ENCODE measurements around the gene RDM1. TPM values are rescaled to one million over a fixed set of nuclear protein-coding genes. Genes with fewer than 3 reads are reported as not detected.

RDM1 gene
- total and polyA plus RNA-seq, 12 donors, result 0.48 to 1.1 TPM; not detected in 10

DNA sequence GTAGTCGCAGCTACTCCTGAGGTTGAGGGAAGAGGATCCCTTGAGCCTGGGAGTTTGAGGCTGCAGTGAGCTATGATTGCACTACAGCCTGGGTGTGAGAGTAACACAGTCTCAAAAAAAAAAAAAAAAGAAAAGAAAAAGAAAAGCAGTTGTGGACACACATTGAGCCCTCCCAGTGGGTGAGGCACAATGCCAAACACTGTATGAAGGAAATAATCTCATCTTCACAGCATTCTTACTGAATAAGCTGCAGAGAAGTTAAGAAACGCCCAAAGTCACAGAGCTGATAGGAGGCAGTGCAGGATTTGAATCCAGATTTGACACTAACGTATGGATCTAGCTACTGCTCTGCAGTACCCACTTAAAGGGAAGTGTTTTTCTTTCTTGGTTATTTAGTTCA is 18.8 kb upstream of the RDM1 start:
- H3K36me3 ChIP-seq (replicated peaks in 1 of 2), result no peaks in the 10 kb centered on the region
- intact Hi-C loops (cut with DNase I), result loop anchor here in 1 of 2 donors (10.0 kb wide), 1 partner anchor 95 kb away; no protein-coding TSS in a partner anchor
- H3K27ac ChIP-seq, result no peak overlapping the region
- DNase-seq, result no peak
- no peak overlapping the region for H3K4me3 ChIP-seq
- WGBS, 4 donors, result 78 to 86% (median 81%) methylated on average over 3 of the region's 3 CpGs
- no peaks in the 10 kb centered on the region for H3K27me3 ChIP-seq
- TF ChIP-seq POLR2A (IDR thresholded peaks at IDR 0.05), result no peak
- TF ChIP-seq, protein P1, sequence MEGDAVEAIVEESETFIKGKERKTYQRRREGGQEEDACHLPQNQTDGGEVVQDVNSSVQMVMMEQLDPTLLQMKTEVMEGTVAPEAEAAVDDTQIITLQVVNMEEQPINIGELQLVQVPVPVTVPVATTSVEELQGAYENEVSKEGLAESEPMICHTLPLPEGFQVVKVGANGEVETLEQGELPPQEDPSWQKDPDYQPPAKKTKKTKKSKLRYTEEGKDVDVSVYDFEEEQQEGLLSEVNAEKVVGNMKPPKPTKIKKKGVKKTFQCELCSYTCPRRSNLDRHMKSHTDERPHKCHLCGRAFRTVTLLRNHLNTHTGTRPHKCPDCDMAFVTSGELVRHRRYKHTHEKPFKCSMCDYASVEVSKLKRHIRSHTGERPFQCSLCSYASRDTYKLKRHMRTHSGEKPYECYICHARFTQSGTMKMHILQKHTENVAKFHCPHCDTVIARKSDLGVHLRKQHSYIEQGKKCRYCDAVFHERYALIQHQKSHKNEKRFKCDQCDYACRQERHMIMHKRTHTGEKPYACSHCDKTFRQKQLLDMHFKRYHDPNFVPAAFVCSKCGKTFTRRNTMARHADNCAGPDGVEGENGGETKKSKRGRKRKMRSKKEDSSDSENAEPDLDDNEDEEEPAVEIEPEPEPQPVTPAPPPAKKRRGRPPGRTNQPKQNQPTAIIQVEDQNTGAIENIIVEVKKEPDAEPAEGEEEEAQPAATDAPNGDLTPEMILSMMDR (IDR thresholded peaks at IDR 0.05), result no peak
- H3K9me3 ChIP-seq (replicated peaks in 1 of 3), result no peaks in the 10 kb centered on the region
- H3K4me1 ChIP-seq (replicated peaks in 1 of 2), result no peaks in the 10 kb centered on the region

DNA sequence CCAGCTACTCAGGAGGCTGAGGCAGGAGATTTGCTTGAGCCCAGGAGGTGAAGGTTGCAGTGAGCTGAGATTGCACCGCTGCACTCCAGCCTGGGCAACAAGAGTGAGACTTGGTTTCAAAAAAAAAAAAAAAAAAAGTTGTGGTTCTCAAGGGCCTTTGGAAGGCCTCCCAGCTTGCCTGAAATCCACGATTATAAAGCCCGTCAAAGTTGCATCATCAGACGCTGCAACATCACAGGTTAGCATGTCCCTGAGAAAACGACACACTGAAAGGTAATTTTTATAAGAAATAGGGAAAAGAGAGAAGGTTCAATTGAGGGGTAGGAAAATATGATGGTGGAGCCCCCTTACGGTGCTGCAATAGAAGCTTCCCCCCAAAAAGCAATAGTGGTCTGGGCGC is 17.5 kb upstream of the RDM1 start:
- Histone ChIP-seq H3K27me3 (no peaks in the 10 kb centered on the region), H3K9me3 (replicated peaks in 1 of 3) (no peaks in the 10 kb centered on the region), H3K4me3 (no peak overlapping the region), H3K27ac (no peak overlapping the region), H3K36me3 (replicated peaks in 1 of 2) (no peaks in the 10 kb centered on the region), H3K4me1 (replicated peaks in 1 of 2) (no peaks in the 10 kb centered on the region)
- intact Hi-C loops (cut with DNase I), result loop anchor here in 1 of 2 donors (10.0 kb wide), 1 partner anchor 93 kb away; no protein-coding TSS in a partner anchor
- no peak for TF ChIP-seq POLR2A (IDR thresholded peaks at IDR 0.05)
- TF ChIP-seq, protein P1 (IDR thresholded peaks at IDR 0.05), result no peak
- WGBS, 4 donors, result 73 to 85% (median 76%) methylated on average over 7 of the region's 7 CpGs
- no peak for DNase-seq

DNA sequence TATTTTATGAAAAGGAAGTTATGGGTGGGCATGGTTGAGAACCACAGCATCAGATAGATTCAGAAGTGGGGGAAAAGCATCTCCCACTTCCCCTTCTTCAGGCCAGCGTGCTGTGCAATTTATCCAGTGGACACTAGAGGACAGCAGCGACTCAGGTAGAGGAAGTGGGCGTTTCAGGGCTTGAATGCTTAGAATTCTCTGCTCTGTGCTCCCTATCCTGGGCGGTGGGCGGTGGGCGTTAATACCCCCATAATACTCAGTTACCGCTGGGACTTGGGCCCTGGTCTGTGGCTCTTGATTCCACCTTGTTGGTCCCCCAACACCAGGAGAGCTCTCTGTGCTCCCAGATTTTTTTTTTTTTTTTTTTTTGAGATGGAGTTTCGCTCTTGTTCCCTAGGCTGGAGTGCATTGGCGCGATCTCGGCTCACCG is 16.6 kb upstream of the RDM1 start:
- H3K27me3 ChIP-seq, result no peaks in the 10 kb centered on the region
- intact Hi-C loops (cut with DNase I), result loop anchor here in 1 of 2 donors (10.0 kb wide), 1 partner anchor 92 kb away; no protein-coding TSS in a partner anchor
- H3K4me1 ChIP-seq (replicated peaks in 1 of 2), result no peaks in the 10 kb centered on the region
- peak; percentile 33 to 67 (median 46) for DNase-seq
- no peak overlapping the region for H3K27ac ChIP-seq
- TF ChIP-seq, protein P1 (IDR thresholded peaks at IDR 0.05), result peak; percentile 52 to 81 (median 75)
- TF ChIP-seq POLR2A (IDR thresholded peaks at IDR 0.05), result no peak
- no peaks in the 10 kb centered on the region for H3K36me3 ChIP-seq (replicated peaks in 1 of 2)
- WGBS, 4 donors, result 13 to 29% (median 22%) methylated on average over 9 to 12 of the region's 12 CpGs
- H3K4me3 ChIP-seq, result peak overlapping the region in 1 of 4 donors; percentile 37
- no peaks in the 10 kb centered on the region for H3K9me3 ChIP-seq (replicated peaks in 1 of 3)

DNA sequence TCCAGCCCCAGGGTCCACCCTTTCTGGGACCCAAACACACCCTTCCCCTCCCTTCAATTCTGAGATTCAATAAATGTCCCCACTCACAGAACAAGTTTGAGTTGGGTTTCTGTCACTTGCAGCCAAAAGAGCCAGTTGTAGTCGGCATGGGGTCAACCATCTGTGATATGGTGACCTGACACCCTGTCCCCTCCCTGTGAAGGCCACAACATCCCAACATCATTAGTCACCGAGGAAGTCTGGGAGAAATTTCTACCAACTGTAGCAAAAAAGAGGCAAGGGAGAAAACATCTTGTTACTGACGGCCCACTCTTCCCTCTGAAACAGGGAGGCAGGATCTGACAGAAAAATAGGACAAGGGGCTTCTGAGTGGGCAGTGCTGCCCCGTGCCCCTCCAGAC is 13.6 kb upstream of the RDM1 start:
- Histone ChIP-seq H3K9me3 (replicated peaks in 1 of 3) (no peaks in the 10 kb centered on the region), H3K27ac (no peak overlapping the region), H3K27me3 (no peaks in the 10 kb centered on the region), H3K36me3 (replicated peaks in 1 of 2) (no peaks in the 10 kb centered on the region), H3K4me3 (no peak overlapping the region), H3K4me1 (replicated peaks in 1 of 2) (no peaks in the 10 kb centered on the region)
- DNase-seq, result no peak
- WGBS, 4 donors, result 52 to 78% (median 73%) methylated on average over 4 of the region's 4 CpGs
- intact Hi-C loops (cut with DNase I), result loop anchor here in 1 of 2 donors (10.0 kb wide), 1 partner anchor 89 kb away; no protein-coding TSS in a partner anchor
- TF ChIP-seq, protein P1 (IDR thresholded peaks at IDR 0.05), result no peak
- TF ChIP-seq POLR2A (IDR thresholded peaks at IDR 0.05), result no peak
